ENCODE measurements around the gene NUP107.

DNA sequence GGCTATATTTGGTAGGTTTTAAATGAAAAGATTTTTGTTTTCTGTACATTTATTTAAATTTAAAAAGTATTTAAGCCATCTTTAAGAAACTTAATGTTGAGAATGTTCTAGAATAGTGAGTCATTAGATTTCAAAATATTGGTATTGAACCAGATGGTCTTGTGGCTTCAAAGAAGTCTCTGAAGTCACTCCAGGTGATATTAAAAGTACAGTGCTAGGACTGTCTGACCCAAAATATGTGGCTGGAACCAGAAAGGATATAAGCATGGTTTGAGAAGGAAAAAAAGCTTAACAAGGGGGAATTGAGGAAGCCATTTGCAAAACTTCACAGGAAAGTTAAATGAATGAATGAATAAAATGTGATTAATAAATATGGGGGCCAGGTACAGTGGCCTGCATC is 92.5 kb downstream of the NUP107 start:
- TF ChIP-seq ZNF274 (IDR thresholded peaks at IDR 0.05; ENCODE audit: low read depth, low read length) (no peak), YY1 (IDR thresholded peaks at IDR 0.05; ENCODE audit: insufficient read depth, insufficient read length) (no peak), SUZ12 (IDR thresholded peaks at IDR 0.05; ENCODE audit: extremely low read depth, insufficient read depth, insufficient read length) (no peak)

Data from NT2/D1 (cell line).